Hepatocyte (in vitro differentiated cells): Measurements from ENCODE around the gene ZNF674. TPM values are rescaled to one million over a fixed set of nuclear protein-coding genes. Genes with fewer than 3 reads are reported as not detected.
"Not testable (repeated sequence)": the region's sequence is repeated elsewhere in the genome, so short reads cannot be mapped to it uniquely, and the experiment has no call there.

Source experiments
- DNase-seq: peaks from one replicate; pipeline ENCODE4 v3.0.0-alpha.2; 2016; ENCODE audit warnings: low spot score
- H2AFZ ChIP-seq: fragments of 200-600 bp; sonication (generic); 2 replicates; pipeline ENCODE4 v1.6.0; 2016; ENCODE audit warnings: antibody characterized with exemption, mild to moderate bottlenecking
- H3K27ac ChIP-seq: fragments of 200-600 bp; sonication (generic); 2 replicates; pipeline ENCODE4 v1.5.1; 2016; ENCODE audit warnings: mild to moderate bottlenecking
- H3K27me3 ChIP-seq: fragments of 200-600 bp; sonication (generic); 2 replicates; pipeline ENCODE4 v1.6.1; 2016
- H3K36me3 ChIP-seq: fragments of 200-600 bp; sonication (generic); replicated peaks from 2 replicates; pipeline ENCODE4 v1.5.1; 2016; ENCODE audit warnings: low read depth; ENCODE audit not compliant: insufficient read depth
- H3K4me1 ChIP-seq: fragments of 200-600 bp; sonication (generic); 2 replicates; pipeline ENCODE4 v1.5.1; 2016; ENCODE audit warnings: mild to moderate bottlenecking, moderate library complexity; ENCODE audit not compliant: insufficient read depth
- H3K4me2 ChIP-seq: fragments of 200-600 bp; sonication (generic); 2 replicates; pipeline ENCODE4 v1.6.0; 2016
- H3K4me3 ChIP-seq: fragments of 200-600 bp; sonication (generic); 2 replicates; pipeline ENCODE4 v1.5.1; 2016; ENCODE audit warnings: mild to moderate bottlenecking
- H3K79me2 ChIP-seq: fragments of 200-600 bp; sonication (generic); 2 replicates; pipeline ENCODE4 v1.6.0; 2017; ENCODE audit warnings: mild to moderate bottlenecking
- H3K9me2 ChIP-seq: fragments of 200-600 bp; sonication (generic); replicated peaks from 2 replicates; pipeline ENCODE4 v1.6.0; 2017; ENCODE audit warnings: mild to moderate bottlenecking; ENCODE audit not compliant: insufficient read depth
- H3K9me3 ChIP-seq: fragments of 200-600 bp; sonication (generic); 2 replicates; pipeline ENCODE4 v1.5.1; 2016; ENCODE audit warnings: low read depth, mild to moderate bottlenecking
- H4K20me1 ChIP-seq: fragments of 200-600 bp; sonication (generic); 2 replicates; pipeline ENCODE4 v1.6.0; 2016; ENCODE audit warnings: mild to moderate bottlenecking; ENCODE audit not compliant: insufficient read depth, poor library complexity, severe bottlenecking
- EZH2 ChIP-seq: fragments of 200-600 bp; sonication (generic); IDR thresholded peaks from 2 replicates; pipeline ENCODE4 v1.6.1; 2016; ENCODE audit warnings: antibody characterized with exemption, mild to moderate bottlenecking, borderline replicate concordance
- EZH2phosphoT487 ChIP-seq: fragments of 200-600 bp; sonication (generic); IDR thresholded peaks from one replicate; pipeline ENCODE4 v1.6.1; 2018; ENCODE audit warnings: antibody characterized with exemption, mild to moderate bottlenecking, low read depth, moderate library complexity; ENCODE audit not compliant: unreplicated experiment, severe bottlenecking
- WGBS: methylation state at CpG from one replicate; pipeline ENCODE4 v1.1.6; 2016; ENCODE audit warnings: low lambda C conversion rate; ENCODE audit errors: missing lambda C conversion rate; 5-methylcytosine and 5-hydroxymethylcytosine counted together
- polyA plus RNA-seq: library from polyadenylated mRNA; unstranded; fragments of >200 nt; fragmentation: Nextera tagmentation; extraction: Ambion mirVana; gene quantifications from 2 replicates; pipeline ENCODE4 v1.2.1, GENCODE V29; 2016
- total RNA-seq: library from RNA; depleted of rRNA; stranded (reverse); fragments of >200 nt; gene quantifications from 2 replicates; pipeline ENCODE4 v1.2.3, GENCODE V29; 2014
- TF ChIP-seq, protein P1 (sequence below): fragments of 200-600 bp; sonication (generic); IDR thresholded peaks from 2 replicates; pipeline ENCODE4 v1.5.1; 2016; ENCODE audit warnings: antibody characterized with exemption, mild to moderate bottlenecking; ENCODE audit not compliant: poor library complexity

The ZNF674 gene
- total and polyA plus RNA-seq, 2 experiments from 2014 or later, result 2.2 to 4.8 TPM

DNA sequence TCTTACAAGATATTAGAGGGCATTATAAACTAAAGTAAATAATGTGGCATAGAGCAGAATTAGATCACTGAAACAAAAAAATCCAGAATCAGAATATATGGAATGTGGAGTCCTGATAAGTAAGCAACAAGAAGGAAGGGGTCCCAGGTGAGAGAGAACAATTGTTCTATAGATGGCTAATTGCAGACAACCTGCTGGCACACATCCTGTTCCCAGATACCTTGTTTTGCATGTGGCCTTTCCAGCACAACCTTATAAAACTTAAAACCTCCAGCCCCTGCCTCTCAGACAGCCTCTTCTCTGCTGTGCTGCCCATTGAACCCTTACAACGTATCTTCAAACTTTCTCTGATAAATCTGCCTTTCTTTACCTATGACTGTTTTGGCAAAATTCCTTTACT, 4.7 kb upstream of the ZNF674 start:
- Histone ChIP-seq H3K9me3 (no peaks in the 10 kb centered on the region), H4K20me1 (no peaks in the 10 kb centered on the region), H3K4me3 (no peak overlapping the region), H2AFZ (no peak overlapping the region), H3K4me2 (no peak overlapping the region), H3K36me3 (no peaks in the 10 kb centered on the region), H3K27me3 (no peaks in the 10 kb centered on the region), H3K4me1 (peaks cover 7% of the 10 kb centered on the region), H3K79me2 (peaks cover 36% of the 10 kb centered on the region), H3K9me2 (no peaks in the 10 kb centered on the region), H3K27ac (no peak overlapping the region)
- 87% methylated on average over 1 of the region's 1 CpG for WGBS
- no peak for DNase-seq
- TF ChIP-seq EZH2phosphoT487 (no peak), EZH2 (no peak)
- TF ChIP-seq, protein P1, sequence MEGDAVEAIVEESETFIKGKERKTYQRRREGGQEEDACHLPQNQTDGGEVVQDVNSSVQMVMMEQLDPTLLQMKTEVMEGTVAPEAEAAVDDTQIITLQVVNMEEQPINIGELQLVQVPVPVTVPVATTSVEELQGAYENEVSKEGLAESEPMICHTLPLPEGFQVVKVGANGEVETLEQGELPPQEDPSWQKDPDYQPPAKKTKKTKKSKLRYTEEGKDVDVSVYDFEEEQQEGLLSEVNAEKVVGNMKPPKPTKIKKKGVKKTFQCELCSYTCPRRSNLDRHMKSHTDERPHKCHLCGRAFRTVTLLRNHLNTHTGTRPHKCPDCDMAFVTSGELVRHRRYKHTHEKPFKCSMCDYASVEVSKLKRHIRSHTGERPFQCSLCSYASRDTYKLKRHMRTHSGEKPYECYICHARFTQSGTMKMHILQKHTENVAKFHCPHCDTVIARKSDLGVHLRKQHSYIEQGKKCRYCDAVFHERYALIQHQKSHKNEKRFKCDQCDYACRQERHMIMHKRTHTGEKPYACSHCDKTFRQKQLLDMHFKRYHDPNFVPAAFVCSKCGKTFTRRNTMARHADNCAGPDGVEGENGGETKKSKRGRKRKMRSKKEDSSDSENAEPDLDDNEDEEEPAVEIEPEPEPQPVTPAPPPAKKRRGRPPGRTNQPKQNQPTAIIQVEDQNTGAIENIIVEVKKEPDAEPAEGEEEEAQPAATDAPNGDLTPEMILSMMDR, result no peak

DNA sequence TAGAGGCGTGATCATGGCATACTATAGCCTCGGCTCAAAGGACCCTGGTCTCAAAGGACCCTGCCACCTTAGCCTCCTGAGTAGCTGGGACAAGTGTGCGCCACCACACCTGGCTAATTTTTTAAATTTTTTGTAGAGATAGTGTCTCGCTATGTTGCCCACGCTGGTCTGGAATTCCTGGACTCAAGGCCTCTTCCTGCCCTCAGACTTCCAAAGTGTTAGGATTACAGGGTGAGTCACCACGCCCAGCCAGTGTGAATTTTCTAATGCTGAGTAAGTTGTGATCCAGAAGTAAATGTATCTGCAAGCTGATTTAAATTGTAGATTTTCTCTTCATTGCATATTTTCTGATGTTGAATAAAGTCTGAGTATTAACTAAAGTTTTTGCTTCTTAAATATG, 2.6 kb upstream of the ZNF674 start:
- TF ChIP-seq EZH2phosphoT487 (no peak), EZH2 (no peak)
- TF ChIP-seq, protein P1, result no peak
- no peaks in the 10 kb centered on the region for H3K36me3 ChIP-seq
- no peak overlapping the region for H3K4me2 ChIP-seq
- no peaks in the 10 kb centered on the region for H3K27me3 ChIP-seq
- H3K79me2 ChIP-seq, result peaks cover 36% of the 10 kb centered on the region
- 73% methylated on average over 6 of the region's 6 CpGs for WGBS
- H3K27ac ChIP-seq, result no peak overlapping the region
- H3K4me1 ChIP-seq, result peaks cover 7% of the 10 kb centered on the region
- H4K20me1 ChIP-seq, result no peaks in the 10 kb centered on the region
- DNase-seq, result no peak
- no peaks in the 10 kb centered on the region for H3K9me3 ChIP-seq
- H3K9me2 ChIP-seq, result no peaks in the 10 kb centered on the region
- no peak overlapping the region for H2AFZ ChIP-seq
- no peak overlapping the region for H3K4me3 ChIP-seq

DNA sequence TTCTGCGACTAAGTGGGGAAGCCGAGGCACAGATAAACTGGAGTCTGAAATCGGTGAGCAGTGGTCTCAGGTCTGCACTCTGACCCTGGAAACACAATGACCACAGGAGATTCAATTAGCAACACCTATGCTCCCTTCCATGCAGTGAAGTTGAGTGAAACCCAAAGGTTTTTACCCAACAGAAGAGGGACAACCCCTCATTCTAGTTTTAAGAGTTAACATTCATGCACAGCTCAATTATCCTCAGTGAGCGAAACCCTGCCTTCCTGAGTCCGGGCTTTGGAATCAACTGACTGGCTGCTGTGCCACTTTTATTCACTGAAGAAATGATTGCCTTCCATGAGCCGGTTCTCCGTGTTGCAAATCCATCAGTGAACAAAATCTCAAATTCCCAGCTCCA, 694 bp downstream of the ZNF674 start:
- not testable (repeated sequence) for H3K9me2 ChIP-seq, DNase-seq, H3K36me3 ChIP-seq, H3K9me3 ChIP-seq, H3K27me3 ChIP-seq, H4K20me1 ChIP-seq, H3K4me1 ChIP-seq
- H3K27ac ChIP-seq, result peak overlapping the region; percentile 94
- H3K4me3 ChIP-seq, result peak overlapping the region; percentile 57
- peak overlapping the region; percentile 53 for H2AFZ ChIP-seq
- H3K4me2 ChIP-seq, result peak overlapping the region; percentile 83
- WGBS, result 75% methylated on average over 7 of the region's 7 CpGs
- H3K79me2 ChIP-seq, result peaks cover 36% of the 10 kb centered on the region

DNA sequence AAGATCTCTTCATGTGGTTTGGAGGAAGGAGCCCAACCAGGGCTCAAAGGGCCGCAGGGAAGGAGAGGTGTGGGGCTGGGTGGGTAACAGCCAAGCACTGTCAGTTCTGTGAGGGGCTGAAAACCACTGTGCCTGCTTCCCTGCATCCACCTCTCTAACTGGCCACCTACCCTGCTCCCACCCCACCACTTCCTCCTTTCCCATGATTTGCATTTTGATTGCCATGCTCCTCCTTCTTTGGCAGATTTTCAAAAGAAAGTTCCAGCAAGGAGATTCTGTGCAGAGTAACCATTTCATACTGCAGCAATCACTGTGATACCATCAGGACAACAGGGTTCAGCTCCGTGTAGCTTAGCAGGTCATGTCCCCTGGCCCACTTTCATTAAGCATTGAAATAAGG, 1.8 kb downstream of the ZNF674 start:
- H3K27ac ChIP-seq, result no peak overlapping the region
- no peaks in the 10 kb centered on the region for H3K36me3 ChIP-seq
- WGBS, result 76% methylated on average over 2 of the region's 2 CpGs
- no peaks in the 10 kb centered on the region for H3K9me3 ChIP-seq
- no peaks in the 10 kb centered on the region for H4K20me1 ChIP-seq
- DNase-seq, result no peak
- no peak overlapping the region for H3K4me3 ChIP-seq
- TF ChIP-seq EZH2 (no peak), EZH2phosphoT487 (no peak)
- TF ChIP-seq, protein P1, result no peak
- peaks cover 4% of the 10 kb centered on the region for H3K4me1 ChIP-seq
- no peaks in the 10 kb centered on the region for H3K27me3 ChIP-seq
- H3K79me2 ChIP-seq, result peaks cover 30% of the 10 kb centered on the region
- no peak overlapping the region for H2AFZ ChIP-seq
- H3K4me2 ChIP-seq, result no peak overlapping the region
- H3K9me2 ChIP-seq, result no peaks in the 10 kb centered on the region
